SU-DHL-6 (cell line): ENCODE measurements around the gene SHC3.

Experiments
- H2AFZ ChIP-seq: fragments of 200-600 bp; sonication (generic); 2 replicates; pipeline ENCODE4 v1.6.1; 2014; ENCODE audit warnings: low read depth, mild to moderate bottlenecking, moderate library complexity, mixed read lengths, antibody characterized with exemption, low read length; ENCODE audit not compliant: severe bottlenecking
- H3F3A ChIP-seq: fragments of 200-600 bp; shearing (Covaris generic); 2 replicates; pipeline ENCODE4 v1.6.0; 2016; ENCODE audit warnings: antibody characterized with exemption, mild to moderate bottlenecking; ENCODE audit not compliant: insufficient read depth
- H3K27ac ChIP-seq: fragments of 200-600 bp; sonication (generic); 2 replicates; pipeline ENCODE4 v1.5.1; 2016; ENCODE audit warnings: low read depth, mild to moderate bottlenecking, low read length, moderate library complexity, mixed read lengths
- H3K27me3 ChIP-seq: fragments of 200-600 bp; sonication (generic), shearing (Covaris generic); 2 replicates; pipeline ENCODE4 v1.6.0; 2014; ENCODE audit warnings: mild to moderate bottlenecking, low read length
- H3K36me3 ChIP-seq: fragments of 200-600 bp; sonication (generic); 2 replicates; pipeline ENCODE4 v1.6.1; 2014; ENCODE audit warnings: mild to moderate bottlenecking, low read length, mixed read lengths
- H3K4me2 ChIP-seq: fragments of 300-600, 200-600 bp; shearing (Covaris generic), sonication (generic); 2 replicates; pipeline ENCODE4 v1.6.0; 2014; ENCODE audit warnings: low read length, low read depth, mild to moderate bottlenecking; ENCODE audit not compliant: poor library complexity, severe bottlenecking
- H3K4me3 ChIP-seq: fragments of 200-600 bp; sonication (generic); 2 replicates; pipeline ENCODE4 v1.5.1; 2014; ENCODE audit warnings: antibody characterized with exemption, low read length, mild to moderate bottlenecking, mixed read lengths; ENCODE audit not compliant: insufficient read depth, poor library complexity, severe bottlenecking
- H3K79me2 ChIP-seq: fragments of 200-600 bp; sonication (generic); 2 replicates; pipeline ENCODE4 v1.6.1; 2014; ENCODE audit warnings: mild to moderate bottlenecking, low read length, moderate library complexity; ENCODE audit not compliant: insufficient read depth
- H3K9ac ChIP-seq: fragments of 200-600 bp; sonication (generic); 2 replicates; pipeline ENCODE4 v1.7.0; 2014; ENCODE audit warnings: mild to moderate bottlenecking, low read length
- H3K9me2 ChIP-seq: fragments of 200-600 bp; sonication (generic); replicated peaks from 2 replicates; pipeline ENCODE4 v1.6.1; 2014; ENCODE audit warnings: low read length; ENCODE audit not compliant: insufficient read depth
- H3K9me3 ChIP-seq: fragments of 200-600 bp; sonication (generic); 2 replicates; pipeline ENCODE4 v1.6.1; 2014; ENCODE audit warnings: low read length, mixed read lengths; ENCODE audit not compliant: insufficient read depth
- H4K20me1 ChIP-seq: fragments of 200-600 bp; sonication (generic); 2 replicates; pipeline ENCODE4 v1.6.1; 2014; ENCODE audit warnings: low read depth, mild to moderate bottlenecking, antibody characterized with exemption, low read length, moderate library complexity, mixed read lengths
- CTCF ChIP-seq: fragments of 200-600 bp; sonication (generic); IDR thresholded peaks from one replicate; pipeline ENCODE4 v1.5.1; 2017; ENCODE audit warnings: antibody characterized with exemption, mild to moderate bottlenecking, low read length, moderate library complexity; ENCODE audit not compliant: insufficient read depth, poor library complexity, severe bottlenecking
- EZH2phosphoT487 ChIP-seq: fragments of 200-600 bp; sonication (generic), shearing (Covaris generic); conservative IDR thresholded peaks from 2 replicates; pipeline ENCODE4 v1.6.1; 2018; ENCODE audit warnings: mild to moderate bottlenecking, antibody characterized with exemption, low read length, moderate library complexity, mixed read lengths

SHC3 gene

GRCh38 chr9:89219637-89220036 is 41.0 kb upstream of the SHC3 start:
- H3K9ac ChIP-seq: no peak overlapping the region
- TF ChIP-seq EZH2phosphoT487 (no peak), CTCF (no peak)
- no peaks in the 10 kb centered on the region for H3F3A ChIP-seq

GRCh38 chr9:89218040-89218928 is 39.7 kb upstream of the SHC3 start:
- Histone ChIP-seq H3K27me3 (no peaks in the 10 kb centered on the region), H3K4me3 (no peak overlapping the region), H3K9me2 (no peaks in the 10 kb centered on the region), H3K36me3 (no peaks in the 10 kb centered on the region), H4K20me1 (no peaks in the 10 kb centered on the region), H3F3A (no peaks in the 10 kb centered on the region), H3K9ac (no peak overlapping the region), H3K9me3 (no peaks in the 10 kb centered on the region), H3K27ac (no peak overlapping the region), H3K79me2 (no peaks in the 10 kb centered on the region), H3K4me2 (no peak overlapping the region), H2AFZ (no peak overlapping the region)
- no peak for TF ChIP-seq EZH2phosphoT487

More at GRCh38 chr9:89219637-89220036, 41.0 kb upstream of the SHC3 start:
- Histone ChIP-seq H3K4me3 (no peak overlapping the region), H3K79me2 (no peaks in the 10 kb centered on the region), H3K9me2 (no peaks in the 10 kb centered on the region), H2AFZ (no peak overlapping the region), H4K20me1 (no peaks in the 10 kb centered on the region), H3K27me3 (no peaks in the 10 kb centered on the region), H3K4me2 (no peak overlapping the region), H3K9me3 (no peaks in the 10 kb centered on the region), H3K27ac (no peak overlapping the region), H3K36me3 (no peaks in the 10 kb centered on the region)

- no peak overlapping the region for H2AFZ ChIP-seq
- H3K36me3 ChIP-seq: no peaks in the 10 kb centered on the region
- H3K27me3 ChIP-seq: no peaks in the 10 kb centered on the region
- TF ChIP-seq EZH2phosphoT487 (no peak), CTCF (no peak)
- H3K9me2 ChIP-seq: no peaks in the 10 kb centered on the region
- H3K9ac ChIP-seq: no peak overlapping the region
- H3K79me2 ChIP-seq: no peaks in the 10 kb centered on the region
- no peaks in the 10 kb centered on the region for H3K9me3 ChIP-seq
- no peak overlapping the region for H3K4me3 ChIP-seq
- no peaks in the 10 kb centered on the region for H4K20me1 ChIP-seq
- no peak overlapping the region for H3K27ac ChIP-seq
- no peaks in the 10 kb centered on the region for H3F3A ChIP-seq
- no peak overlapping the region for H3K4me2 ChIP-seq
Measured at GRCh38 chr9:89215342-89215741, 36.7 kb upstream of the SHC3 start.

- Histone ChIP-seq H3K9me3 (no peaks in the 10 kb centered on the region), H3K4me3 (no peak overlapping the region), H3F3A (no peaks in the 10 kb centered on the region), H3K9me2 (no peaks in the 10 kb centered on the region), H2AFZ (no peak overlapping the region), H3K9ac (no peak overlapping the region), H3K27ac (no peak overlapping the region), H3K27me3 (no peaks in the 10 kb centered on the region), H3K36me3 (no peaks in the 10 kb centered on the region), H3K4me2 (no peak overlapping the region), H4K20me1 (no peaks in the 10 kb centered on the region), H3K79me2 (no peaks in the 10 kb centered on the region)
- TF ChIP-seq CTCF: no peak
- no peak for TF ChIP-seq EZH2phosphoT487
Measured at GRCh38 chr9:89213396-89213880, 34.8 kb upstream of the SHC3 start.
